ENCODE data around the gene RALBP1. TPM values are rescaled to one million over a fixed set of nuclear protein-coding genes. Genes with fewer than 3 reads are reported as not detected.
"Not testable (repeated sequence)": the region's sequence is repeated elsewhere in the genome, so short reads cannot be mapped to it uniquely, and the experiment has no call there.

Gene RALBP1
- 10 to 100 TPM; 12.8 to 45.7 (median 25.7) TPM for polyA plus RNA-seq

DNA sequence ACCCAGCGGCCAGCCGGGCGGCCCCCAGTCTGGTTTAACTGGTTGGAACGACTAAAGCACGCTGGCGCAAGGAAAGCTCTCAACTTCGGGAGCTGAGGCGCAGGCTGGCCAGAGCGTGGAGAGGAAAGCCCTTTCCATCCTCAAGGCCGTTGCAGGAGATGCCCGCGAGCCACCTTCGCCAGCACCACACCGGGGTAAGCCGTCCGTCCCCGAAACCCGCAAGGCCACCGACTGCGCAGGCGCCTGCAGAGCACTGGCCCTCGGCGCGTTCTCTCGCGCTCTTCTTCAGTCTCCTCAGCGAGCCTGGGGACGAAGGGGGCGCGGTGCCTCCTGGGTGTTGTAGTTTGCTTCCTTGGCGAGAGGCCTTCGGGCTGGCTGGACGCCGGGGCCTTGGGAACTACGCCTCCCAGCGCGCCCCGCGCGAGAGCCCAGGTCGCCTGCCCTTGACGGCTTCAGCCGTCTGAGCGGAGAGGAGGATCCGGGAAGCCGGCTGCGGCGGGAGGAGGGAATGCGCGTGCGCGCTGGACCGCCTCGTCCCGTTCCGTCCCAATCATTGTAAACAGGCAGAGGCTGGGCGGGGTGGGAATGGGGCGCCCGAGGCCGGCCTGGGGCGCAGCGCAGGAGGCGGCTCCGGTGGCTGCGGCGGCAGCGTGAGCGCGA, at the start of gene RALBP1:
Gene RALBP1 (plus strand): TSS at position 531 of the 660 bp plus-strand sequence. CDS start 37,533 bp downstream, outside the sequence.
- peak within 1 kb of the TSS; percentile 65 for H3K27ac ChIP-seq (ENCODE audit: low read depth, low read length)
- 0% methylated on average over 62 to 69 of the region's 69 CpGs for WGBS, 3 donors

DNA sequence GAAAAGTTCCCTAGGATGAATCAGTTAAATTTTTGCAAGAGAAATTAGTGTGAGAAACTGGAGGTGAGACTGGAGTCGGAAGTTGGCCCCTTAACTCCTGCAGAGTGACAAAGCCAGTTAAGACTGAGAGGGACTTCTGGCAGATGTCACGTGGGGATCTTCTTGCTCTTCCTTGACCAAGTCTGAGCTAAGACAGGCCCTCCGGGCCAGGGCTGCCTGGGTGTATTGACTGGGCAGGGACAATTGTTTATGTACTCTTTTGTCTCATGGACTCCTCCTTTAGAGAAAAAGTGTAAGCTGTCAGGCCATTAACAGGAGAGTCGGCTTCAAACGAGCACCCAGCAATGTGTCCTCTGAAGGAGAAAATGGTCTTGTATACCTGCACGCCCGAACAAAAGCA, 48.6 kb upstream of the RALBP1 start:
- no peak overlapping the region for H3K27ac ChIP-seq (ENCODE audit: low read depth, low read length)
- WGBS, 3 donors: 82 to 92% (median 90%) methylated on average over 7 of the region's 7 CpGs

DNA sequence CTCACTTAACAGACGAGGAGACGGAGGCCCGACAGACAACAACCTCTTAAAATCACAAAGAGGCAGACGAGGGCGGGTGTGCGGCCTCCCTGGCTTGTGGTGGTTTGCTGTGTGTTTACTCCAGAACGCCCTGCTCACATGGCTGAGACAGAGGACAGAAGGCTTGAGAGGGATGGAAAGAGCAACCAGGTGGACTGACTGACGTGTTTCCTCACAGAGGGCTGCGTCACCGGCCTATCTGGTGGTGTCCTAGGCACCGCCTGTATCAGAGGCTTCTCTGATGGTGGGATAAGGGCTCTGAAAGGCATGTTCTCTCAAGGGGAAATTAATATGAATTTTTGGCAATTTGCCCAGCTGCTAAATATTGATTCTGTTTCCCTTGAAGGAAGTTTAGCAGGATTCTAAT, 47.0 kb upstream of the RALBP1 start:
- 84 to 94% (median 86%) methylated on average over 11 of the region's 11 CpGs for WGBS, 3 donors
- H3K27ac ChIP-seq (ENCODE audit: low read depth, low read length): no peak overlapping the region

DNA sequence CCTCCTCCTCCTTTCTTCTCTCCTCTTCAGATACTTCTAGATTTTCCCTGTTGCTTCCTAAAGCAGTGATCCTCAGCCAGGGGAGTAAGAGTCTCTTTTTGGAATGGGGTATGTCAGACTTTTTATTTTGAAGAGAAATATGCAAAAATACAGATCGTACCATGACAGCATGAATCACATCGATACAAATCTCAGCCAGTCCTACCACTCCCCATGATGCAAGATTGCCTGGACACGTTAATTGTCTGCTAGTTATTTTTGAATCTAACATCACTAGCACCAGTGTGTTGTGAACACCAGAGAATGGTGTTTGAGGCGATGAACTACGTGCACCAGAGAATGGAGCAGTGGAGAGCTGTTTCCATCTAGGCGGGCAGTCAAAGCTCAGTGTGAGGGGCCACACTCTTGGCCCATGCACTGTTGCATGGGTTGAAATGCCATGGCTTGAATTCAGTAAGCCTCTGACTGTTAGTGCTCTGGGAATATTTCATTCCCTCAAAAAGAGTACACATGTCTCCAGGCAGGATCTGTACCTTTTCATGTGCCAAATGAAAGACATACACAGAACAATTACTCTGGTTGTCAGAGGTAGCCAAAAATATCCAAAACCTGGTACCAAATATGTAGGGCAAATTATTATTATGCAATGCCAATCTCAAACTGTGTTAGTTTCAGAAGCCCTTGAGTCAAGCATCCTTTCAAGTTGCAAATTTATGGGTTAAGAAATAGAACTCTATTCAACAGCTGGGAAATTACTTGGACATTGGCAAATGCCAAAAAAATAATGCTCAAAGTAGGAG, 46.3 kb upstream of the RALBP1 start:
- no peak overlapping the region for H3K27ac ChIP-seq (ENCODE audit: low read depth, low read length)
- WGBS, 3 donors: 82 to 92% (median 88%) methylated on average over 6 of the region's 6 CpGs

DNA sequence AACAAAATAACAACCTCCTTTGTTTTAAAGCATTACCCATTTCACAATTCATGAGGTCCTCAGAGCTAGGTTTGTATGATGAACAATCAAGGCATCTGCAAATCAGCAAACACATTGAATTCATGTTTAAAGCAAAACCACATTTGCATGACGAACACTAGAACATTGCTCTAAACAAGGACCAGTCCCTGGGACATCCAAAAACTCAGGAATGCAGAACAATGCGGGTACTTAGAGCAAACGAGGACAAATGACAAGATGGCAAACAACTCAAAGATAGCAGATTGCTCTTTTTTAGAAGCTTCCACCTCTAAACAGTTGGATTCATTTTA, 45.7 kb upstream of the RALBP1 start:
- no peak overlapping the region for H3K27ac ChIP-seq (ENCODE audit: low read depth, low read length)
- 56 to 61% (median 56%) methylated on average over 3 of the region's 3 CpGs for WGBS, 3 donors

DNA sequence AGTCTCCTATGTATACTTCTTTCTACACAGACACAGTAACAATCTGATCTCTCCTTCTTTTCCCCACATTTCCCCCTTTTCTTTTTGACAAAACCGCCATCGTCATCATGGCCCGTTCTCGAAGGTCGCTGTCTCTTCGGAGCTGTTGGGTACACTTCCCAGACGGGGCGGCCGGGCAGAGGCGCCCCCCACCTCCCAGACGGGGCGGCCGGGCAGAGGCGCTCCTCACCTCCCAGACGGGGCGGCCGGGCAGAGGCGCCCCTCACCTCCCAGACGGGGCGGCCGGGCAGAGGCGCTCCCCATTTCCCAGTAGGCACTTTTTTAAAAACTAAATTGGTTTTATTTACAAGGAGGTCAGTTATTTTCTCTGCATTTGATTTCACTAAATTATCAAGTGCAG, 45.0 kb upstream of the RALBP1 start:
- WGBS, 3 donors: 89 to 94% (median 92%) methylated on average over 18 to 22 of the region's 22 CpGs
- not testable (repeated sequence) for H3K27ac ChIP-seq (ENCODE audit: low read depth, low read length)

DNA sequence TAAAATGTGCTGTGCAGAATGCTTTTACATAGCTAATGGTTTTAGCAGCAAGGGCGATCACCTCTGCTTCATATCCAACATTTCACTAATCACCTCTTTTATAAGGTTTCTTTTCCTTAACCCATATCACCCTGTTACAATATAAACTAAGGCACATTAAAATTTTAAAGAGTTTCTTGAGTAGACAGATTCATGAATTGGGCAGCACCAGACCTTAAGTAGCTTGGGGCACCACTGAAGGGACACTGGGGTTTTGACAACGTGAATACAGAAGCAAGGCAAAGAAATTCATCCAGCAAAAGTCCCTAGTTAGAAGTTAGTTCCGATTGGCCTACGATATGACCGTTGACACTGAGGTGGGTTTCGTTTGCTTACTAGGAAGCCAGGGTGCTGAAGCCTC, 44.0 kb upstream of the RALBP1 start:
- H3K27ac ChIP-seq (ENCODE audit: low read depth, low read length): no peak overlapping the region
- 94% methylated on average over 6 of the region's 6 CpGs for WGBS, 3 donors

DNA sequence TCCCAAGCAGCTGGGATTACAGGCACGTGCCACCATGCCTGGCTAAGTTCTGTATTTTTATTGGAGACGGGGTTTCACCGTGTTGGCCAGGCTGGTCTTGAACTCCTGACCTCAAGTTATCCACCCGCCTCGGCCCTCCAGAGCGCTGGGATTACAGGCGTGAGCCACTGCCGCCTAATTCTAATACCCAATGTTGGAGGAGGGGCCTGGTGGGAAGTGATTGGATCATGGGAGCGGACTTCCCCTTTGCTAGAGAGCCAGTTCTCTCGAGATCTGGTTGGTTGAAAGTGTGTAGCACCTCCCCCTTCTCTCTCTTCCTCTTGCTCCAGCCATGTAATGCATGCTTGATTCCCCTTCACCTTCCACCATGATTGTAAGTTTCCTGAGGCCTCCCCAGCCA, 42.2 kb upstream of the RALBP1 start:
- 84 to 93% (median 91%) methylated on average over 10 of the region's 10 CpGs for WGBS, 3 donors
- H3K27ac ChIP-seq (ENCODE audit: low read depth, low read length): not testable (repeated sequence)

DNA sequence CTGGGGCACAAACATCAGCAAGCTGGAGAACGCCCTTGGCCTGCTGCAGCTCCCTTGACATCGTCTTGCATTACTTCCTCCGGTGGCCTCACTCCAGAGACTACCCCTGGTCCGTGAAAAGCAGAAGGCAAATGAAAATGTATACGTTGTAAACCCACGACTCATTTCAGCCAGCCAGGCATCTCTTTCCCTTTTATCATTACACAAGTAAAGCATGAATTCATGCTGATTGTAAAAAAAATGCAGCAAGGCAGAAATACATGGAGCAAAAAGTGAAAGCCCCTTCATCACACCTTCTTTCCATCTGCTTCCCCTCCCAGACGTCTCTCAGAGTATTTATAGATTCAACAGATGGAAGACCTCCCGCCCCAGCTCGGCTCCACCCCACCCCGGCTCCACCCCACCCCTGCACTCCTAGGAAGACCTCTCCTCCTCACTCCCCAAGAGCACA, 41.6 kb upstream of the RALBP1 start:
- 12 to 40% (median 24%) methylated on average over 10 of the region's 10 CpGs for WGBS, 3 donors
- no peak overlapping the region for H3K27ac ChIP-seq (ENCODE audit: low read depth, low read length)

DNA sequence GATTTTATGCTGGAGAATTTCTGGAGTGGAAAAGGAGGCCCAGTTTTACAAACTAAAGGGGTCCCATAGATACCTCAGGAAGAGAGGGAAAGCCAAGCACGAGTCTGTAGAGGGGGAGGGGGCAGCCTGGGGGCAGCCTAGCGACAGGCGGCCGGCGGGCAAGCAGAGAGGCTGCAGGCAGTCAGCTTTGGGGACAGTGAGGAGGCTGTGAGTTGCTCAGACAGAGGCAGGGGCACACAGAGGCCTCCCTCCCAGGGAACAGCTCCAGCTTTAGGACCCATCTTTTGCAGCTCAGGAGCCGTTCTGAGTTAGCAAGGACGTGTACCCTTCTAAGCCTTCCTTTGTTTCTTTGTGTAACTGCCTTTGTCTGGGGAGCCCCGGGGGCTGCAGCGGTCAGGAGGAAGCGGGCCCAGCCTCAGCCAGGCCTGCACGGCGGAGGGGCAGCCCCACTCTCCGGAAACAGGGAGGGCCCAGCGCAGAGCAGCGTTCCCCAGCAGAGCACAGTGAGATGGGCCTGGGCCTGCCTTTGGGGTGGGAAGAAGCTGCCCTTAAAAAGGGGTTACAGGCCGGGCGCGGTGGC, 41.1 kb upstream of the RALBP1 start:
- no peak overlapping the region for H3K27ac ChIP-seq (ENCODE audit: low read depth, low read length)
- WGBS, 3 donors: 47 to 71% (median 59%) methylated on average over 18 of the region's 18 CpGs

DNA sequence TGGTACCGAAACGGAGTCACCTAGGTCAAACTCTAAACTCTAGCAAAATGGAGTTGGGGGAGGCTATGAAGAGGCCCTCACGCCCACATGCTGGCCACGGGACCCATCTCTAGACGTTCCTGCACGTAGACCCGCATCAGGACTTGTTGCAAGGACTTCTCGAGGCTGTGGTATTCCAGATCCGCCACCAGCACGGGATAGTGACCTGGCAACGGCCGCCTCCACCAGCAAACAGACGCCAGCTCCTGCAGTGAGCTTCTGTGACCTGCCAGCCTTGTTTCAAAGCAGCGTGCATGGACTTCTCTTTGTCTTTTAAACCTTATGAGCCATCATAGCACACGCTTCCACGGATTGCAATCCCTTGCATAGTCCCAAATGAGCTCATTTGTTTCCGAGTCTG, 40.3 kb upstream of the RALBP1 start:
- WGBS, 3 donors: 92 to 97% (median 97%) methylated on average over 17 of the region's 17 CpGs
- no peak overlapping the region for H3K27ac ChIP-seq (ENCODE audit: low read depth, low read length)

DNA sequence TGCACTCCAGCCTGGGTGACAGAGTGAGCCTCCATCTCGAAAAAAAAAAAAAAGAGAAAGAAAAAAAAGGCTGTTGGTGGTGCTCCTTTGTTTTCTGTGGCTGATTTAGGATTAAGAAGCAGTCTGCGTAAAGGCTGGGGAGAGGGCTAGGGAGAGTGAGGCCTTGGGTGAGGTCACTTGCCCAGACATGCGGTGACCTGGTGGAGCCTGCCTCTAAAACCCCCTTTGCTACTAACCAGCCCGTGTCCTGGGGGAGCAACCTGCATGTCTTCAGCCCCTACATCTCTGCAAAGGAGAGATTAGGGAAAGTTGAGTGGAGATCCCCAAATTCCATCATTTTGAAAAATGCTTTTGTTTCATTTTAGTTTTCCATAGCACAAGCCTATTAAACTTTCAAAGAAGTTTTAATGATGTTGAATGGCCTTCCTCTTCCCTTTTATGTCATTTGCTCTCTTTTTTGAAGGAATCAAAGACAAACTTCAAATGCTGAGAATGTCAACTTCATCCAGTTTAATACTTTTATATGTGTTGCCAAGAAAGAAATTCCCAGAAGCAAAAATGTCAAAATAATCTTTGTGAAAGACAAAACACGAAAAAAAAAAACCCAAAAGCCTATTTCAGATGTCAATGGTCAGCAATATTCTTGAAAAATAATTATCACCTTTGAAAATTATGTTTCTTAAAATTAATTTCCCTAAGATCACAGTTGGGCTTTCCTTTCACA, 38.9 kb upstream of the RALBP1 start:
- 67 to 78% (median 76%) methylated on average over 5 of the region's 5 CpGs for WGBS, 3 donors

DNA sequence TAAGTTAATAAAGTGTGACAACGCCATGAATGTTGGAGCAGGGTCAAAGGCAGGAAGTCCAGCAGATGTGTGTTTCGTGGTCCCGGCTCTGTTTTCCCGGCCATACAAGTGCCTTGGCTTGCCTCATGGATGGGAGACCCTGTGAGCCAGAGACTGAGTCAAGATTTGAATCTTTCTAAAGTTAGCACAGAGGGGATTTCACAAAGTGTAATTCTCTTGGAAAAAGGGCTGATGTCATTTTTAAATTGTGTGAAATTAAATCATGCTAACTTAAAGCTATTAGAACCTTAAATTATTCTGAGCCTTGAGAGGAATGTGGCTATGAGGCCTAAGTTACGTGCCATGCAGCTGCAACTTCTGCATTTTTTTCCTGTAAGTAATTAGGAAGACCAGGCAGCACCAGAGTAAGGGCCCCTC, 38.3 kb upstream of the RALBP1 start:
- H3K27ac ChIP-seq (ENCODE audit: low read depth, low read length): no peak overlapping the region
- 28 to 52% (median 46%) methylated on average over 5 of the region's 5 CpGs for WGBS, 3 donors

More for the DNA sequence above, 38.9 kb upstream of the RALBP1 start:
- no peak overlapping the region for H3K27ac ChIP-seq (ENCODE audit: low read depth, low read length)

DNA sequence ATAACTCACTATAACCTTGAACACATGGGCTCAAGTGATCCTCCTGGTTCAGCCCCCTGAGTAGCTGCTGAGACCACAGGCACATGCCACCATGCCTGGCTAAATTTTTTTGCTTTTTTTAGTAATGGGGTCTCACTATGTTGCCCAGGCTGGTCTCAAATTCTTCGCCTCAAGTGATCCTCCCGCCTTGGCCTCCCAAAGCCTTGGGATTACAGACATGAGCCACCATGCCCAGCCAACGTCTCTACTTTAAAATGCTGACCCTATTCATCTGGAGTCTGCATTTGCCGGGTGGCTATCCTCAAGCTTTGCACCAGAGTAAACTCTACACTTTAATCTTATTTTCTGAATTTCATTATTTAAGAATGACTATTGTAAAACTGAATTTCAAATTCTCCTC, 37.6 kb upstream of the RALBP1 start:
- no peak overlapping the region for H3K27ac ChIP-seq (ENCODE audit: low read depth, low read length)

DNA sequence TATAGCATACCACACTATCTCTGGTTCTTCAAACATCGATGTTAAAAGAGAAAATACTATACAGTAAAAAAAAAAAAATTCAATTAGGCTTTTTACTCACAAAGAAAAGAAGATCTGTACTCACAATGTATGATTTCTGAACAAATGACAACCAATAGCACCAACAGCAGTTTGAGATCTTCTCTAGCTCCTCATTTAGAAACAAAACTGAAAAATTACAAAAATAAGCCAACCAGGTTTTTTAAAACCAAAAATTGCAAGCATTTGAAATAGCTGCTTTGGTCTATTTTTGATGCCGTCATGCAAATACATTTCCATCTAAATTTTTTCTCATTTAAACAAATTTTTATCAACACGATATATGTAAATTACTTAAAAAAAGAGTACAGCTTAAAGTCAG, 34.3 kb upstream of the RALBP1 start:
- WGBS, 3 donors: 91 to 97% (median 96%) methylated on average over 3 of the region's 3 CpGs
- H3K27ac ChIP-seq (ENCODE audit: low read depth, low read length): no peak overlapping the region

More for the DNA sequence above, 37.6 kb upstream of the RALBP1 start:
- 92 to 94% (median 94%) methylated on average over 4 of the region's 4 CpGs for WGBS, 3 donors

DNA sequence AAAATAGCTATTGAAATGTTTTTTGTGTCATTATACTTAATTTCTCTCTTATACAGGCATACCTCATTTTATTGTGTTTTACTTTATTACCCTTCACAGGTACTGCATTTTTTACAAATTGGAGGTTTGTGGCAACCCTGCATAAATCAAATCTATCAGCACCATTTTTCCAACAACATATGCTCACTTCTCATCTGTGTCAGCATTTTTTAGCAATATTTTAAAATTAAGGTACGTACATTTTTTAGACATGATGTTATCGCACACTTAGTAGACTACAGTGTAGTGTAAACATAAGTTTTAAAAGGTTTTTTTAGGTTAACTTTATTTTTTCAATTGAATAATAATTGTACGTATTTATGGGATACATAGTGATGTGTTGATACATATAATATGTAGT, 30.8 kb upstream of the RALBP1 start:
- 88 to 93% (median 93%) methylated on average over 3 of the region's 3 CpGs for WGBS, 3 donors
- no peak overlapping the region for H3K27ac ChIP-seq (ENCODE audit: low read depth, low read length)

DNA sequence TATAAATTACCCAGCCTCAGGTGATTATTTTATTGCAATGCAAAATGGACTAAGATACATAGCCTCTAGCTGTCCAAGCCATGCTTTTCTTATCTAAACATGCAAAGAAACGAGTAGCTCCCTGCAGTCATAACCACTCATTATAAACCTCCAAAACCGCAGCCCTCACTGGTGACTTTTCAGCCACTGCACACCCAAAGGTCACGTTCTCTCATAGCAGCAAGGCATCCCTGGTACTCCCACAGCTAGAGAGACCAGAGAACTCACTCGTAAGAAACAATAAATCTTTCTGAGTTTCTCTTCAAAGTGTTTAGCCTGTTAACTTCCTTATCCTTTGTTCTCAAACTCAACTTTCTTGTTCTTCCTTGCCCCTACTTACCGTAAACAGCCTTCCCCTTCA, 28.5 kb upstream of the RALBP1 start:
- H3K27ac ChIP-seq (ENCODE audit: low read depth, low read length): no peak overlapping the region
- WGBS, 3 donors: 72 to 89% (median 87%) methylated on average over 5 of the region's 5 CpGs

DNA sequence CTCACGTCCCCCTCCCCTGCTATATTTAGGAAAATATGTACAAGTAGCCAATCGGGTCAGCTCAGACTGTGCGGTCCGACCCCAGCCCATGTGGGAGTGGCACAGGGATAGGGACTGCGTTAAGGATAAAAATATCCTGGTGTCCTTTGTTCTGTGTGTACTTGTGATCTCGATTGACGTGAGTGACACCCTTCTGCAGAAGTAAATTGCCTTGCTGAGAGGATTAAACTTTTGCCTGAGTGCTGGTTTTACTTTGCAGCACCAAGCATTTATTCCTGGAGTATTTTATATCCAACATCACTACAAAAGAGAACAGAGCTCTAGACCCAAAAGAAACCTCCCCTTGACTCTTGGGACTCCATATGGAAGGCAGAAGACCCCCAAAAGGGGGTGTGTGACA, 28.0 kb upstream of the RALBP1 start:
- no peak overlapping the region for H3K27ac ChIP-seq (ENCODE audit: low read depth, low read length)
- WGBS, 3 donors: 82 to 95% (median 93%) methylated on average over 7 of the region's 7 CpGs
